Nephron (organoid): ENCODE data around the gene CXCR5.

Experiments used
- H3K27ac Mint-ChIP-seq, 3 experiments: 2 replicates each; pipeline ENCODE4 v1.8.0; 2020; ENCODE audit warnings: mixed read lengths in 3 of 3, mild to moderate bottlenecking in 2 of 3, moderate library complexity in 1 of 3
- H3K27me3 Mint-ChIP-seq: 2 replicates; pipeline ENCODE4 v1.8.0; 2021; ENCODE audit warnings: low read depth, mild to moderate bottlenecking, moderate library complexity, mixed read lengths
- H3K36me3 Mint-ChIP-seq: 2 replicates; pipeline ENCODE4 v1.8.0; 2020; ENCODE audit warnings: low read depth, mixed read lengths
- H3K4me1 Mint-ChIP-seq: 2 replicates; pipeline ENCODE4 v1.8.0; 2020; ENCODE audit warnings: mixed read lengths
- H3K4me3 Mint-ChIP-seq, 3 experiments: 2 replicates each; pipeline ENCODE4 v1.8.0; 2020; ENCODE audit warnings: mild to moderate bottlenecking in 3 of 3, mixed read lengths in 3 of 3, moderate library complexity in 2 of 3
- H3K9me3 Mint-ChIP-seq: 2 replicates; pipeline ENCODE4 v1.8.0; 2020; ENCODE audit warnings: mixed read lengths
- TF ChIP-seq, protein P1 (sequence below), 3 experiments: fragments of 200-600 bp; sonication (generic); IDR thresholded peaks; one replicate each; pipeline ENCODE4 v1.5.0; 2021; ENCODE audit warnings: antibody characterized with exemption in 3 of 3; ENCODE audit not compliant: unreplicated experiment in 3 of 3

Gene CXCR5

DNA sequence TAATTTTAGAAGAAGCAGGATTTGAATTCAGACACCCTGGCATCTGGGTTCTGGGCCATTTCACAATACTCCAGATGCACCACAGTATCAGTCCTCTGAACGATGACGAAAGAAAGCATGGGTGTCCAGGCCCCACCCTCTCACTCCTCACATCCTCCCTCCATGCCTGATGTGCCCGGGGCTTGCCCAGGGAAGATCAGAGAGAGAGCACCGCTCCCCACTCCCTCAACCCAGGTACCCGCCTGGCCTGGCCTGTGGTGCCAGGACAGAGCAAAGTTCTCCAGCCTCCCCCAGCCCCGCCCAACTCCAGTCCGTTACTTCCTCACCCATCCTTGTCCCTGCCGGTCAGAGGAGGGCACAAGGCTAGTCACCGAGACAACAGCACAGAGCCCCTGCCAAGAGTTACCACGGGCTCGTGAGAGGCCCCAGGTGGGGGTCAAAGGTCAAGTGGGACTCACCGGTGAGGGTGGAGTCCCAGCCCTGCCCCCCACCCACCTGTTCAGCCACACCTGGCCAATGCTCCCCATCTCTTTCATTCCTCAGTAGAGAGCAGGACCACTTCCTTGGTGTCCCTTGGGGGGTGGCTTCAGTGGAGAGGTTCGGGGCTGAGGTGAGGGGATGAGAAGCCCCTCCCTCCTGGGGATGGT is 33.9 kb downstream of the CXCR5 start:
- Mint-ChIP-seq H3K9me3 (no peaks in the 10 kb centered on the region), H3K4me1 (peaks cover 82% of the 10 kb centered on the region), H3K27me3 (no peaks in the 10 kb centered on the region), H3K36me3 (no peaks in the 10 kb centered on the region), H3K4me3 (peak overlapping the region; percentile 74 to 87 (median 84)), H3K27ac (peak overlapping the region; percentile 84 to 100 (median 93))
- TF ChIP-seq, protein P1, sequence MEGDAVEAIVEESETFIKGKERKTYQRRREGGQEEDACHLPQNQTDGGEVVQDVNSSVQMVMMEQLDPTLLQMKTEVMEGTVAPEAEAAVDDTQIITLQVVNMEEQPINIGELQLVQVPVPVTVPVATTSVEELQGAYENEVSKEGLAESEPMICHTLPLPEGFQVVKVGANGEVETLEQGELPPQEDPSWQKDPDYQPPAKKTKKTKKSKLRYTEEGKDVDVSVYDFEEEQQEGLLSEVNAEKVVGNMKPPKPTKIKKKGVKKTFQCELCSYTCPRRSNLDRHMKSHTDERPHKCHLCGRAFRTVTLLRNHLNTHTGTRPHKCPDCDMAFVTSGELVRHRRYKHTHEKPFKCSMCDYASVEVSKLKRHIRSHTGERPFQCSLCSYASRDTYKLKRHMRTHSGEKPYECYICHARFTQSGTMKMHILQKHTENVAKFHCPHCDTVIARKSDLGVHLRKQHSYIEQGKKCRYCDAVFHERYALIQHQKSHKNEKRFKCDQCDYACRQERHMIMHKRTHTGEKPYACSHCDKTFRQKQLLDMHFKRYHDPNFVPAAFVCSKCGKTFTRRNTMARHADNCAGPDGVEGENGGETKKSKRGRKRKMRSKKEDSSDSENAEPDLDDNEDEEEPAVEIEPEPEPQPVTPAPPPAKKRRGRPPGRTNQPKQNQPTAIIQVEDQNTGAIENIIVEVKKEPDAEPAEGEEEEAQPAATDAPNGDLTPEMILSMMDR (IDR thresholded peaks at IDR 0.05; ENCODE audit: unreplicated experiment in 3 of 3): no peak

DNA sequence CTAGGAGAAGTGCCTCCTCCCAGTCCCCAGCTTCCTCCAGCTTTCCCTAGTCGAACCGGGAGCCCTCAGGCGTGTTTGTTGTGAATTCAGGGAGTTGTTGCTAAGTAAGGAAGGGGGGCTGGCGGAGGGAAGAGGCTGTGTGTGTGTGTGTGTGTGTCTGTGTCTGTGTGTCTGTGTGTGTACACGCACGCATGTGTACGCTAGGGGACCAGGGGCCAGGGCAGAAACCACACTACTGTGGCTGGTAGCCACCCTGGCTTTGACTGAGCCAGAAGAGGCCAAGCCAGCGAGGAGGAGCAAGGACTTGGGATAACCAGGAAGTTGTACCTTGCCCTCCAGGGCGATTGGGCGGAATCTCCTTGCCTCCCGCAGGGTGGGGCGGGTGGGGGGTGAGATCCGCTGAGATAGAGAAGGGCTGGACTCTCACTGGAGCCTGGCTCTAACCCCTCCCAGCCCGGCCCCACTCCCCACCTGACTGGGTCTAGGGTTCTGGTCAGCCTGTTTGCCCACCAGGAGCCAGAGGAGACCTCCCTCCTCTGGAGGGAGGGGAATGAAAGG is 34.5 kb downstream of the CXCR5 start:
- H3K27ac Mint-ChIP-seq: peak overlapping the region; percentile 84 to 100 (median 93)
- peaks cover 81% of the 10 kb centered on the region for H3K4me1 Mint-ChIP-seq
- H3K4me3 Mint-ChIP-seq: peak overlapping the region; percentile 74 to 87 (median 84)
- no peaks in the 10 kb centered on the region for H3K27me3 Mint-ChIP-seq
- H3K36me3 Mint-ChIP-seq: no peaks in the 10 kb centered on the region
- TF ChIP-seq, protein P1 (IDR thresholded peaks at IDR 0.05; ENCODE audit: unreplicated experiment in 3 of 3): no peak
- H3K9me3 Mint-ChIP-seq: no peaks in the 10 kb centered on the region

DNA sequence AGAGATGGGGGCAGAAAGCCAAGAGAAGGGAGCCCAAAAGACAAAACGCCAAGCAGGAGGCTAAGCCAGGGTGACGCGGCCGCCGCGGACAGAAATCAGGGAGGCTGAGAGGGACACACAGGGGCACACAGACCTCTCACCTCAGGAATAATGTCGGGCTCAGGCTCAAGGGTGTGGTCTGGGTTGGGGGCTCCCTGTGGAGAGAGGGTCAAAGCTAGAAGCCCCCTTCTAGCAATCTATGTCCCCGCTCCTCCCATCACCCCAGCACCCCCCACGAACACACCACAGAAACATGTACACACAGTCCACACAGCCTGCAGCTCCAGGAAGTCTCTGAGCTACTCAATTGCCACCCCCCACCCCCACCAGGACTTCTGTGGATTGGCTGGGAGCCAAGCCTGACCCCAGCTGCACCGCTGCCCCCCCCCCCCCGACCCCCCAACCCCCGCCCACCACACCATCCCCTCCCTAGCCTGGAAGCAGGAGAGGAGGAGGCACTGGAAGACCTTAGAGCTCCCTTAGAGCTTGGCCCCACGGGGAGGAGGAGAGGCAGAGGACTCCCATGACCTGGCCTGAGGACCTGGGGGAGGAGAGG is 35.1 kb downstream of the CXCR5 start:
- Mint-ChIP-seq H3K4me1 (peaks cover 85% of the 10 kb centered on the region), H3K36me3 (no peaks in the 10 kb centered on the region), H3K27me3 (no peaks in the 10 kb centered on the region), H3K4me3 (peak overlapping the region; percentile 74 to 87 (median 84)), H3K27ac (peak overlapping the region; percentile 84 to 100 (median 93)), H3K9me3 (no peaks in the 10 kb centered on the region)
- TF ChIP-seq, protein P1 (IDR thresholded peaks at IDR 0.05; ENCODE audit: unreplicated experiment in 3 of 3): no peak

DNA sequence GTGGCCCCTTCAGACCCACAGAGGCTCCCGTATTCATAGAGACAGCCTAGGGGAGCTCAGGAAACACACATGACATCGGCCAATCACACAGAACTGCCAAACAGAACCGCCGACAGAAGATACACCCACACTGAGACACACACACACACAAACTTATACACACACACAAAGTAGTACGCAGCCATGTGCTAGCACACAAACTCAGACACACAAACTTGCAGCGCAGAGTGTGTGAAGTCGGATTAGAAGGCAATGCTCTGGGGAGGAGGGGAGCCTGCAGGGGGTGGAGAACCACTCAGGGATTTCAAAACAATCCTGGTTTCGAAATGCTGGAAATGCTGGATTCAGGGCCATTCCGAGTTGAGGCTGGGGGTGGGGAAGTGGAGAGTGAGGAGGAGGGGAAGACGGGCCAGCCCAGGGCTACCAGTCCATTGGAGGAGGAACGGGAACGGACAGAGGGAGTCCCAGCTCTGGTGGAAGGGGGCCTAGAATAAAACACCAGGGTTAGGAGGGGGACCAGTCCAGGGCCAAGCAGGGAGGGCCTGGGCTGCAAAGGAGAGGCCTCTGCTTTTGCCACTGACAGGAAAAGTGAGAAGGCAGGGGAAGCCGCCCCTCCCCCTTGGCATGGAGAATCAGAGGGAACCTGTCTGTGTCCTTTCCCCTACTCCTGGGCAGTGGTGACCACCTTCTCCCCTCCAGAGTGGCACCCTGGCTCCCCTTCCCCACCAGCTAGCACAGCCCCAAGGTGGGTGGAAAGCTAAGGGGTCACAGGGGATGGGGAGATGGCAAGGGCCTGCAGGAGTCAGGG is 37.6 kb downstream of the CXCR5 start:
- Mint-ChIP-seq H3K27me3 (peaks cover 3% of the 10 kb centered on the region), H3K9me3 (no peaks in the 10 kb centered on the region), H3K4me3 (peak overlapping the region; percentile 74 to 85 (median 77)), H3K27ac (peak overlapping the region; percentile 84 to 100 (median 93)), H3K4me1 (peaks cover 71% of the 10 kb centered on the region), H3K36me3 (no peaks in the 10 kb centered on the region)
- TF ChIP-seq, protein P1 (IDR thresholded peaks at IDR 0.05; ENCODE audit: unreplicated experiment in 3 of 3): no peak

DNA sequence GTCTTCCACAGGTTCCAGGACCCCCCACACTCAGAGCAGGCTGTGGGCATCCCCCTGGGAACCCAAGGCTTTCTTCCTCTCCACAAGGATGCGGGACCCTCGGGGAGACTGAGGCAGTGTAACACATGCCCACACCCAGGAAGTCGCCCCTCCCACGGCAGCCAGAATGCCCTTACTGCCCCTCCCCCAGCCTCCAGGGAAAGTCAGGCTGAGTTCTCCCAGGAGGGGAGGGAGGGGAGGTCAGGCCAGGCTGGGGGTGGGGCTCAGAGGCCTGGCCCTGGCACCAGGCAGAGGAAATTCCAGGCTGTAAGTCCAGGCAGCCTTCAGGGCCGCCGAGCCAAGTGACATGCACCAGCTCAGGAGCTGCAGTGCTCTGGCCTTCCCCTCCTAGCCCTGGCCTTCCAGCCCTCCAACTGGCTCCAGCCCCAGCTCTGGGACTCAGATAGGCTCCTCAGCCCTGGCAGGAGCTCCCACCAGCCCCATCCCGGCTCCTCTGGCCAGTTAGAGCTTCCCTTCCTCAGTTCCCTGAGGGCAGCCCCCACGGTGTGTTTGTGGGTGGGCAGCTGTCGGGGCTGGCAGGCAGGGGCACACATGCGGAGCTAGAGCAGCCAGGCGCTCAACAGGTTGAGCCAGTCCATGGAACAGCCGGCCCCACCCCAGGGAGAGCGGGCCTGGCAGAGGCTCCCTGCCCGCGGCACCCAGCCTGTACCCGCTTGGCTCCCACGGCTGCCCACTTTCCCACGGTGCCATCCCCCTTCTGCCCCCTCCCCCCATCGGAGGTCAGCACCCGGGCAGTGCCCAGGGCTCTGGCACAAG is 38.4 kb downstream of the CXCR5 start:
- Mint-ChIP-seq H3K36me3 (no peaks in the 10 kb centered on the region), H3K9me3 (no peaks in the 10 kb centered on the region), H3K27me3 (peaks cover 3% of the 10 kb centered on the region), H3K4me1 (peaks cover 68% of the 10 kb centered on the region), H3K27ac (peak overlapping the region in 1 of 3 experiments; percentile 25), H3K4me3 (peak overlapping the region; percentile 91 to 99 (median 91))
- TF ChIP-seq, protein P1 (IDR thresholded peaks at IDR 0.05; ENCODE audit: unreplicated experiment in 3 of 3): no peak
